ENCODE data around the gene NFAM1. TPM values are rescaled to one million over a fixed set of nuclear protein-coding genes. Genes with fewer than 3 reads are reported as not detected.
A peak's percentile ranks its signal among the peaks of the same experiment; 100 is the strongest.

Gene NFAM1
- total RNA-seq, 8 experiments from 2014 or later = 0.16 to 1.1 (median 0.54) TPM

DNA sequence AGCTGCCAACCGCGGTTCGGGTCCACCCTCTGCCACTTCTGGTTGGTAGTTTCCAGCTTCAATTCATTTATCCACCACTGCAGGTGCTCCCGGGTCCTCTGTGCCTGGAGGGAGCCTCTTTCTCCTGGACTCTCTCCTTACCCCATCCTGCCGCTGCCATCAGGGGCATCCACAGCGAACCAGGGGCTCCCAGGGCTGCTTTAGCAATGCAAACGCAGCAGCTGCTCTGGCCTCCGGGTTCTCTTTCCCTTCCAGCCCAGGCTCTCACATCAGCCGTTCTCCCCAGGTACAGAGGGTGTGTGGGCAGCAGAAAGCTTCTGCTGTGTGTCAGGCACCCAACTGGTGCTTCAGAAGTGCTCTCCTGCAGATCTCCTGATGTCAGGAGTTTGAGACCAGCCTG is 27.9 kb downstream of the NFAM1 start:
- H3K4me1 ChIP-seq (replicated peaks in 1 of 2) = peaks cover 6 to 8% of the 10 kb centered on the region in 2 donors
- no peak for ATAC-seq (replicated peaks in 6 of 8)
- no peak overlapping the region for H3K27ac ChIP-seq
- in situ Hi-C loops (cut with MboI; ENCODE audit: low pct_unique_long_range_greater_than_20kb in 2 of 9, low sequenced_read_pairs in 9 of 9, unreplicated experiment in 9 of 9) = no loop called here
- whole genome bisulfite sequencing, 10 experiments = 17 to 44% (median 33%) methylated on average over 2 to 7 of the region's 9 CpGs; no CpG with 5 or more reads in 5 of the 10 experiments
- H3K4me3 ChIP-seq = no peak overlapping the region

DNA sequence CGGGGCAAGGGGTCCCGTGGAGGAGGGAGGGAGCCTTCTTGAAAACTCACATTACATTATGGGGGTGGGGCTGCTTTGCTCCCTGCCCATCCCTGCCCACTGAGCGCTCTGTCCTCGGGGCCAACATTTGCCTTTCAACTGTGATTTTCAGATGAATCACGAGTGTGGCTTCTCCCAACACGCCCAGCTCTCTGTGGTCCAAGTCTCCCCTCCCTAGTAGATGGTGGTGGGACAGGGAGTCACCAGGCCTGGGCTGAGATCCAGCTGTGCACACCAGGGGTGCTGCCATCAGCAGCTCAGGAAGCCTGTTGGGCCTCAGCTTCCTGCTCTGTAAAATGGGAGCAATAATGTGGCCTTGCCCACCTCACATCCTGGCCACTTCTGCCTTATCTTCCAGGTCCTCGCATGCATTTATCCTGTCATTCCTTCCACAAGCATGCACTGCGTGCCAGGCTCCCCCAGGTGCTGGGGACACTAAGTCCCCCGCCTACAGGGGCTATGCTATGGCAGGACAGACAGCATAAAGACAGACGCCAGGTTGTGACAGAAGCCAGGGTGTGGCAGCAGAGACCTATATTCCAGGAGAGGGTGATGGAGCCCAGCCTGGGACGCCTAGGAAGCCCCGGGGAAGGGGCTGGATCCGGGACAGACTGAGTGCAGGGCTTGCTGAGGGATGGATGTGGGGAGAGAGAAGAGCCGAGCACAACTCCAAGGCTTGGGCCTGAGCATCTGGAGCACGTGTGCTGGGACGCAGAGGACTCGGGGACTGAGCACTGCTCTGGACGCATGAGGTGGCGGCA is 30.5 kb downstream of the NFAM1 start:
- in situ Hi-C loops (cut with MboI; ENCODE audit: low pct_unique_long_range_greater_than_20kb in 2 of 9, low sequenced_read_pairs in 9 of 9, unreplicated experiment in 9 of 9) = no loop called here
- peak in 2 of 8 experiments; percentile 79 to 86 for ATAC-seq (replicated peaks in 6 of 8)
- WGBS, 10 experiments = 54 to 100% (median 70%) methylated on average over 1 to 5 of the region's 19 CpGs; no CpG with 5 or more reads in 4 of the 10 experiments
- Histone ChIP-seq H3K27ac (no peak overlapping the region), H3K4me3 (no peak overlapping the region), H3K4me1 (replicated peaks in 1 of 2) (peaks cover 16 to 17% of the 10 kb centered on the region in 2 donors)

DNA sequence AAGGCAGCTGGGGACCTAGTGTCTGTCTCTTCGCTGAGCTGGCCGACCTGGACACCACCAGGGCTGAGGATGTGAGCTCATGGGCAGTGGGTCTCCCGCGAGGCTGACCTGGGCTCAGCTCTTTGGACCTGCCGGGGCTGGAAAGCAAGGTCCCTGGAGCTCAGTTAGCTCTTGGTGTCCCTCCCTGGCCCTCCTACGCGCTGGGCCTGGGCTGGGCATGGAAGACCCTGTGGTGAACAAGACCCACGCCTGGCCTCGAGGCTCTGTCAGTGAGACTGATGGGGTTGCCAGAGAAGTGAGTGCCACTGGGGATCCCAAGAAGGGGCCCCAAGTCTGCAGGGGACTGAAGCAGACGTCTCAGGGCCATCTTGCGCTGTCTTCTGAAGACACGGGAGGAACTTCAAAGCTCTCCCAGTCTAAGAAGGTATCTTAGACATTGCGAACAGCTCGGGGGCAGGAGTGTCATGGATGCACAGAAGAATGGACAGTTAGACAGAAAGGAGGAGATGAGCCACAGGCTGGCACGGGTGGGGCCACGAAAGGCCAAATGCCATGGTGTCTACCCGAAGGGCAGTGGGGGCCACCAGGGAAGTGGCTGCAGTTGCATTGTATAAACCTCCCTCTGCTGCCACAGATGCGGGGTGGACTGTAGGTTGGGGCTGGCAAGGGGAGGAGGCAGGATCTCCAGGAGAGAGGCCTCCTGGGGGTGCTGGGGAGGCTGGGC is 31.2 kb downstream of the NFAM1 start:
- in situ Hi-C loops (cut with MboI; ENCODE audit: low pct_unique_long_range_greater_than_20kb in 2 of 9, low sequenced_read_pairs in 9 of 9, unreplicated experiment in 9 of 9) = no loop called here
- ATAC-seq (replicated peaks in 6 of 8) = no peak
- Histone ChIP-seq H3K4me3 (no peak overlapping the region), H3K4me1 (replicated peaks in 1 of 2) (peaks cover 16 to 17% of the 10 kb centered on the region in 2 donors), H3K27ac (no peak overlapping the region)
- WGBS, 10 experiments = 93 to 100% (median 97%) methylated on average over 1 to 7 of the region's 18 CpGs; no CpG with 5 or more reads in 6 of the 10 experiments

DNA sequence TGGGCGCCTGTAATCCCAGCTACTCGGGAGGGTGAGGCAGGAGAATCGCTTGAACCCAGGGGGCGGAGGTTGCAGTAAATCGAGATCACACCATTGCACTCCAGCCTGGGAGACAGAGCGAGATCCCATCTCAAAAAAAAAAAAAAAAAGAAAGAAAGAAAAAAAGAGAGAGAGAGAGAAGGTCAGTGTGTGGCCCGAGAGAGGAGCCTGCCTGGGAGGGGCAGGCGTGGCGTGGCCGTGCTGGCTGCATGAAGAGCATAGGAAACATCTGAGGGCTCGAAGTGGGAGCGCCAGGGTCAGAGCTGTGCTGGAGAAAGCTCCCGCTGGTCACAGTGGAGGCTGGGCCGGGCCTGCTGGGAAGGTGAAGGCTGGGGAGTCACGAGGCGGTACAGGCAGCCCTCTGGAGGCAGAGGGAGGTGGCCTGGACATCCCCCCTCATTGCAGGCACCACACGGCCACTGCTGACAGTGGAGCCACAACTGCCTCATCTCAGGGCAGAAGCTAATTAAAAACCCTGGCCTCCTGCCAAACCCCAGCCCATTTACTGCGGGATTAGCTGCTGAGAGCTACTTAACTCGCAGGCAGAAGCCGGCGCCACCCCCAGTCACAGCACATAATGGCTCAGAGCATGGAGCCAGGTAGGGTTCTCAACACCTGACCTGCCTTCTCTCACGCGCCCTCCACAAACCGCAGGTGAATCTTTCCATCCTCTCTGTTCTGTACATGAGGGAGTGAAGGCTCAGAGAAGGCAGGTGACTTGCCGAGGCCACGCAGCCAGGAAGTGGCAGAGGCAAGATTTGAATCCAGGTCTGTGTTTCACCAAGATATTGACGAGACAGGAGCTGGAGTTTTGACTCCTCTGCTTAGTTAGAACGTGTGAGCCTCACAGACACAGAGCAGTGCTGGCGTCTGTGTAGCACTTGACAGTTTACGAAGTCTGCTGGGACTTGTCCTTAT is 32.6 kb downstream of the NFAM1 start:
- H3K4me3 ChIP-seq = no peak overlapping the region
- H3K4me1 ChIP-seq (replicated peaks in 1 of 2) = peaks cover 16 to 17% of the 10 kb centered on the region in 2 donors
- ATAC-seq (replicated peaks in 6 of 8) = peak; percentile 36 to 98 (median 97)
- H3K27ac ChIP-seq = peak overlapping the region; percentile 13 to 65
- in situ Hi-C loops (cut with MboI; ENCODE audit: low pct_unique_long_range_greater_than_20kb in 2 of 9, low sequenced_read_pairs in 9 of 9, unreplicated experiment in 9 of 9) = no loop called here
- 41 to 100% (median 63%) methylated on average over 1 to 21 of the region's 30 CpGs; no CpG with 5 or more reads in 1 of the 10 experiments for WGBS, 10 experiments

DNA sequence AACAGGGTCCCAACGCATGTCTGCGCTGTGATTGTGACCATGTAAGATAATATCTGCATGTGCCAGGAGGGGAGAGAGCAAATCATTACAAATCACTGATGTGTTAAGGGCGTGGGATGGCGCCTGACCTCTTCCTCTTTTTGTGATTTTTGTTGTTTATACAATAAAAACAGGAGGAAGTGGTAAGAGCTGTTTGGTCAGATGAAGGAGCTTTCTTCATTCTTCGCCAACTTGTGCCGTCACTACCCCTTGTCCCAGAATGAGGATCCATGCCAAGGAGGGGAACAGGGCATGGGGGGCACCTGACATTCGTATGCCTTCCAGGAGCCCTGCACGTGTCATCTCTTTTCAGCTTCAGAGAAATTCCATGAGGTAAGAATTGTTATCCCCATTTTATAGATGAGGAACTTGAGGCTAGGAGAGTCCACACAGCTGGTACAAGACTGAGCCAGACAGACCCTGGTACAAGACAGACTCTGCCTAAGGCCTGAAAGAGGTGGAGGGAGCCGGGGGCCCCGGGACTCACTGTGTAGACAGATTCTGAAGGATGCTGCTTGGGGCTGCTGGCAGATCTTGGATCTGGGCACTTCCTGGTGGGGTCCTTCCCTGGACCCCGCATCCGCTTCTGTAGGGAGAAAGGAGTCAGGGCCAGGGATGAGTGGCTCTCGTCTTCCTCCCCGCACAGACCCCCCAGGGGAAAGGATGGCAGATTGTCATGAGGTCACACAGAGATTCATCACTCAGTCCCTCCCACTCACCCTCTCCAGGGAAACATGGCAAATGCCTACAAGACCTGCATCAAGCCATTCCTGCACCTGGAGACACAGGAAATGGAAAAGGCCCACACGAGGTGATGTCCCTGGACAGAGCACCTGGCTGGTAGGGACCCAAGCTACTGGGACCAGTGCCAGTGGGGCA is 34.6 kb downstream of the NFAM1 start:
- Histone ChIP-seq H3K4me3 (no peak overlapping the region), H3K27ac (no peak overlapping the region), H3K4me1 (replicated peaks in 1 of 2) (peaks cover 16 to 17% of the 10 kb centered on the region in 2 donors)
- in situ Hi-C loops (cut with MboI; ENCODE audit: low pct_unique_long_range_greater_than_20kb in 2 of 9, low sequenced_read_pairs in 9 of 9, unreplicated experiment in 9 of 9) = no loop called here
- WGBS, 10 experiments = 36 to 100% (median 81%) methylated on average over 1 to 11 of the region's 15 CpGs
- no peak for ATAC-seq (replicated peaks in 6 of 8)

DNA sequence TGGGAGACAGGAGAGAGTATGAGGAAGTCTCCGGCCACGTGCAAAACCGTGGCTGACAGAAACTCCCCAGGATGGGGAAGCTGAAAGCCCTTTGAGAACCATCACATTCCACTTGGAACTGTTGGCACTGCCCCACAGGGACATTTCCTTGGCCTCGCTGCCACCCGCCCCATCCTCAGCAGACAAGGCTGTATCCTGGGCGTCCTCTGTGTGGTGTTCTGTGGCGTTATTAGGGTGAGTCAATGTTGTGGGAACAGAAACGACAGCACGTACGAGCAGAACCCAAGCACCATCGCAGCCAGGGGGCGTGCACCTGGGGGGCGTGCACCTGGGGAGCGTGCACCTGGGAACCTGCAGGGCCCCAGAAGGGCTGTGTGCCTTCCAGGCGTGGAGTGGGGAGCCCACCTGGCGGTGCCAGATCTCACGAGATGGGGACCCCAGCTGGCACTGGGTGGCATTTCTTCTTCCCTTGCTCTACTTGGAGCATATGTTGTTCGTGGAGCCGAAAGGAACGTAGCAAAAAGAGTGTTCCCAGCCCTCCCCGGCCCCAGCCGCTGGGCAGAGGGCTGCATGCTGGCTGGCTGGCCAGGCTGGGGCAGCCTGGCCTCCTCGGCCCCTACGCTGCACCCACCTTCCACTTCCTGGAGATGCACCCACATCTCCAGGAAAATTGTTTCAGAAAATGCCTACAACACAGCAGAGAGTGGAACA is 35.4 kb downstream of the NFAM1 start:
- WGBS, 10 experiments = 60 to 100% (median 85%) methylated on average over 1 to 10 of the region's 24 CpGs; no CpG with 5 or more reads in 3 of the 10 experiments
- no peak for ATAC-seq (replicated peaks in 6 of 8)
- Histone ChIP-seq H3K4me1 (replicated peaks in 1 of 2) (peaks cover 16 to 17% of the 10 kb centered on the region in 2 donors), H3K4me3 (no peak overlapping the region), H3K27ac (no peak overlapping the region)
- in situ Hi-C loops (cut with MboI; ENCODE audit: low pct_unique_long_range_greater_than_20kb in 2 of 9, low sequenced_read_pairs in 9 of 9, unreplicated experiment in 9 of 9) = no loop called here

DNA sequence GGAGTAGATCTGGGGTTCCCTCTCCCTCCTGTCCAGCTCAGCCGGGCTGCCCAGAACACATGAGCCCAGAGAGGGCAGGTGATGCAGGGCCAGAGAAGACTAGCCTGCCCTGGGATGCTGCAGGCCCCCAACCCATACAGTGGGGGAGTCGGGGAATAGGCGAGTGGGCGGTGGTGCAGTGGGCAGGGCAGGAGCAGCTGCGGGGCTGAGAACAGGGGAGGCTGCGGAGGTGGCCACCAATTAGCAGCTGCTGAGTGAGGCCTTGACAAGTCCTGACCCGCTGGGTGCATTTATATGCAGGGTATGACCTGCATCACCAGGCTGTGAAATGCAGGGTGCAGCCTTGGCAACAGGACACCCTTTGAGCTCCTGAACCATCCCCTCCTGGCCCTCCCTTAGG is 43.1 kb downstream of the NFAM1 start:
- WGBS, 10 experiments = 20% methylated on average over 2 of the region's 7 CpGs; no CpG with 5 or more reads in 9 of the 10 experiments
- Histone ChIP-seq H3K4me1 (replicated peaks in 1 of 2) (peaks cover 30 to 39% of the 10 kb centered on the region in 2 donors), H3K4me3 (no peak overlapping the region), H3K27ac (peak overlapping the region; percentile 61 to 80)
- in situ Hi-C loops (cut with MboI; ENCODE audit: low pct_unique_long_range_greater_than_20kb in 2 of 9, low sequenced_read_pairs in 9 of 9, unreplicated experiment in 9 of 9) = no loop called here
- peak in 5 of 8 experiments; percentile 29 to 73 (median 40) for ATAC-seq (replicated peaks in 6 of 8)

DNA sequence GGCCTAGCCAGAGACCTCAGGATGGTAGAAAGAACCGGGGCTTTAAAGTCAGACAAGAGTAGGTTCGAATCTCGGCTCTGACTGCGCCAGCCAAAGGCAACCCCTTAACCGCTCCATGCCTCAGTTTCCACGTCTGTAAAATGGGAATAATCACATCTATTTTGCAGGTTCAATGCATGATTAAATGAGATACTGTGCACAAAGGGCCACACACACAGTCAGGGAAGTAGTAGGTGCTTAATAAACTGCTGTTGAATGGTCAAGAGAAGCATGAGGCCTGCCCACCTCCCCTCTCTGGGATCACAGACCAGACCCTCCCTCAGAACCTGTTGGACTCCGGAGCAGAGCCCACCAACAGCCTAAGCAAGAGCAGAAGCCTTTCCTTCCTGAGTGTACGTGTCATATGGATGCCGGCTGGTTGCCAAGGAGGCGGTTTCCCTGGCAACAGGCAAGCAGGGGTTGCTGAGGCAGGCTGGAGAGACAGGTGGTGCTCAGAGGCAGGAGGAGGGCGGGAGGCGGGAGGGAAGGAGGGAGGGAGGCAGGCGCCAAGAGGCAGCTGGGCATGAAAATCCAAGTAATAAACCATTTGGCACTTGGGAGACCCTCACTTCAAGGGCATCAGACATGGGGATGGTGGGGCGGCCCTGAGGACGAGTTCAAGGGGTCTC is 43.9 kb downstream of the NFAM1 start:
- Histone ChIP-seq H3K4me1 (replicated peaks in 1 of 2) (peaks cover 30 to 39% of the 10 kb centered on the region in 2 donors), H3K27ac (peak overlapping the region; percentile 61 to 80), H3K4me3 (no peak overlapping the region)
- in situ Hi-C loops (cut with MboI; ENCODE audit: low pct_unique_long_range_greater_than_20kb in 2 of 9, low sequenced_read_pairs in 9 of 9, unreplicated experiment in 9 of 9) = no loop called here
- 0 to 100% (median 39%) methylated on average over 1 to 8 of the region's 15 CpGs; no CpG with 5 or more reads in 4 of the 10 experiments for WGBS, 10 experiments
- ATAC-seq (replicated peaks in 6 of 8) = peak in 6 of 8 experiments; percentile 47 to 97 (median 94)

DNA sequence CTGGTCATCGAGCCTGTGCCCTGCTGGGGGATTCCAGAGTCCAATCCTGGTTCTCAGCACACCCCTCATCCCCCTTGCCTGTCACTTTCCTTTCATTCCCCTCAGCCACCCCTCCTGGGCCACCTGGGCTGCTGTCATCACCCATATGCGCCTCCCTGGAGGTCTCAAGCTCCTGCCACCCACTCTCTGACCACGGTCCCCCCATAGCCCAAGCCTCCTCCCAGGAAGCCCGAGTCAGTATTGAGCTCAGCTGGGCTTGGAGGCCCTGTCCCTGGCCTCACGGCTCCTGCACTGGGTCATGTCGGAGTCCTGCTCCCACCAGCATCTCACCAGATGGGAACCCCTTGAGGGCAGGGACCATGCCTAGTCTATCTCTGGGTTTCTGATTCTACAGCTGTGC is 44.6 kb downstream of the NFAM1 start:
- Histone ChIP-seq H3K4me1 (replicated peaks in 1 of 2) (peaks cover 30 to 39% of the 10 kb centered on the region in 2 donors), H3K4me3 (no peak overlapping the region), H3K27ac (no peak overlapping the region)
- in situ Hi-C loops (cut with MboI; ENCODE audit: low pct_unique_long_range_greater_than_20kb in 2 of 9, low sequenced_read_pairs in 9 of 9, unreplicated experiment in 9 of 9) = no loop called here
- no peak for ATAC-seq (replicated peaks in 6 of 8)
- no CpG with 5 or more reads among the region's 6 CpGs for WGBS, 10 experiments

DNA sequence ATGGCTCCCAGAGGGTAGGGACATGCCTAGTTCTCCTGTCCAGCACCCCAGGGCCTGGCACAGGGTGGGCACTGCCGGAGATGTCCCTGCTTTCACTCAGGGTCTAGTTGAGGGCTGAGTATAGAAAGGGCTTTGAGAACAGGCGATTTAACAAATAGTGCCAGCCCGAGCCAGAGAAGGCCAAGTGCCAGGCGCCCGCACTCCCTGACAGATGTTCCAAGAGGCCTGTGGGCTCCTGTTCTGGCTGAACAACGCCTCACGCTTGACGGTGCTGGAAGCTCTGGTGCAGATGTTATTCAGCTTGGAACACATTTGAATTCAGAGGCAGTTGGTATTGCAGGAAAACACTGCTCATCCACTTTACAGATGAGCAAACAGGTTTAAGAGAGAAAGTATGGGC is 46.5 kb downstream of the NFAM1 start:
- Histone ChIP-seq H3K4me1 (replicated peaks in 1 of 2) (peaks cover 36 to 40% of the 10 kb centered on the region in 2 donors), H3K27ac (no peak overlapping the region), H3K4me3 (no peak overlapping the region)
- ATAC-seq (replicated peaks in 6 of 8) = no peak
- in situ Hi-C loops (cut with MboI; ENCODE audit: low pct_unique_long_range_greater_than_20kb in 2 of 9, low sequenced_read_pairs in 9 of 9, unreplicated experiment in 9 of 9) = no loop called here
- WGBS, 10 experiments = 0 to 97% (median 60%) methylated on average over 1 to 7 of the region's 8 CpGs; no CpG with 5 or more reads in 5 of the 10 experiments

DNA sequence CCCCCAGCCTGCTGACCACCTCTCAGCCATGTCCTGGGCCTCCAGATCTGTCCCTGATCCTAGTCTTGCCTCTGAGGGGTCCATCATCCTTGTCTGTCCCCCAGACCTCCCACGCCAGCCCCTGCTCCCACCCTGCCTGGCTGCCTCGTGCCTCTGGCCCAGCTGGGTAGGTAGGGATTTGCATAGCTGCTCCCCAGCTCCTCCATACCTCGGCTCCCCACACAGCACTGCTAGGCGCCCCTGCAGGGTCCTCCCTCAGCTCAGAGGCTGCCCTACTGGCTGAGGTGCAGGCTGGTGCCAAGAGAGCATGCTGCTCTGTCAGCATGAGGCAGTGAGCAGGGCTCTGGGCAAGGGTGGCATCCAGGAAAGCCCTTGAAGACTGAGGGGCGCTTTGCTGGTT is 47.7 kb downstream of the NFAM1 start:
- 67 to 80% methylated on average over 1 to 3 of the region's 5 CpGs; no CpG with 5 or more reads in 8 of the 10 experiments for WGBS, 10 experiments
- H3K27ac ChIP-seq = no peak overlapping the region
- in situ Hi-C loops (cut with MboI; ENCODE audit: low pct_unique_long_range_greater_than_20kb in 2 of 9, low sequenced_read_pairs in 9 of 9, unreplicated experiment in 9 of 9) = no loop called here
- no peak for ATAC-seq (replicated peaks in 6 of 8)
- H3K4me1 ChIP-seq (replicated peaks in 1 of 2) = peaks cover 41 to 43% of the 10 kb centered on the region in 2 donors
- no peak overlapping the region for H3K4me3 ChIP-seq
